Gastrocnemius medialis (tissue), 4 donors: ENCODE results near the gene PLD1. TPM values are rescaled to one million over a fixed set of nuclear protein-coding genes. Genes with fewer than 3 reads are reported as not detected.

Experiments used
- ATAC-seq, 2 donors: fragments of 150-250 bp; one replicate each; pipeline ENCODE4 v1.9.1; 2016
- DNase-seq, 2 donors: peaks; one replicate each; pipeline ENCODE4 v3.0.0-alpha.2; 2019
- H3K27ac ChIP-seq, 4 donors: fragments of 200-600 bp; sonication (generic); 1 replicate in 1 of 4; 2 replicates in 3 of 4; pipeline ENCODE4 v1.5.1; 2016 to 2018; ENCODE audit warnings: mild to moderate bottlenecking in 2 of 4, moderate library complexity in 1 of 4
- H3K27me3 ChIP-seq, 3 donors: fragments of 200-600 bp; sonication (generic) in 2 of 3; 1 replicate in 1 of 3; 2 replicates in 2 of 3; pipeline versions ENCODE4 v1.5.1 to v1.6.0; 2016 to 2019; ENCODE audit warnings: mild to moderate bottlenecking in 1 of 3, moderate library complexity in 1 of 3
- H3K36me3 ChIP-seq, 2 donors: fragments of 200-600 bp; sonication (generic) in 1 of 2; one replicate each; pipeline ENCODE4 v1.5.1; 2017 to 2018
- H3K4me1 ChIP-seq, 2 donors: fragments of 200-600 bp; sonication (generic) in 1 of 2; one replicate each; pipeline ENCODE4 v1.5.1; 2016 to 2017; ENCODE audit warnings: mild to moderate bottlenecking in 2 of 2
- H3K4me3 ChIP-seq, 4 donors: fragments of 200-600 bp; sonication (generic) in 3 of 4; 1 replicate in 1 of 4; 2 replicates in 3 of 4; pipeline ENCODE4 v1.5.1; 2016 to 2019; ENCODE audit warnings: mild to moderate bottlenecking in 2 of 4
- H3K9me3 ChIP-seq, 3 donors: fragments of 200-600 bp; sonication (generic) in 2 of 3; 1 replicate in 1 of 3; 2 replicates in 2 of 3; pipeline ENCODE4 v1.5.1; 2016 to 2019
- CTCF ChIP-seq, 5 experiments: fragments of 450-650 bp in 3 of 5; fragments of 200-600 bp in 2 of 5; sonication (generic) in 2 of 5; IDR thresholded peaks in 4 of 5; conservative IDR thresholded peaks in 1 of 5; 1 replicate in 4 of 5; 2 replicates in 1 of 5; pipeline ENCODE4 v1.5.1; 2016 to 2019; ENCODE audit warnings: antibody characterized with exemption in 5 of 5, mild to moderate bottlenecking in 3 of 5, moderate library complexity in 3 of 5
- POLR2A ChIP-seq, 2 donors: fragments of 450-650 bp; IDR thresholded peaks; one replicate each; pipeline ENCODE4 v1.6.1; 2017; ENCODE audit warnings: antibody characterized with exemption in 2 of 2, mild to moderate bottlenecking in 2 of 2, moderate library complexity in 2 of 2
- in situ Hi-C, 4 donors: fragments of 200-750 bp; cut with MboI; loops; one replicate each; pipeline versions ENCODE4 v1.15.0 to v1.8.0; 2017; ENCODE audit warnings: low sequenced_read_pairs in 4 of 4
- intact Hi-C: fragments of 100-400 bp; cut with DNase I; formaldehyde crosslinking; loops from one replicate; pipeline ENCODE4 v1.15.1; 2023; ENCODE audit warnings: low total_unique reads
- total RNA-seq, 4 donors: library from RNA; depleted of rRNA; stranded (reverse); fragments of >200 nt; gene quantifications; one replicate each; pipeline versions ENCODE4 v1.1.0 to v1.2.3, GENCODE V29; 2016

Gene PLD1
- total RNA-seq, 4 donors from 2014 or later = 1.9 to 5.6 (median 4.6) TPM

GRCh38 chr3:171811913-171812335 is 1.6 kb upstream of the PLD1 start:
- Histone ChIP-seq H3K4me1 (peaks cover 6% of the 10 kb centered on the region in 2 donors), H3K9me3 (no peaks in the 10 kb centered on the region), H3K27me3 (no peaks in the 10 kb centered on the region), H3K27ac (peak overlapping the region; percentile 68 to 81 (median 75)), H3K36me3 (no peaks in the 10 kb centered on the region), H3K4me3 (no peak overlapping the region)
- in situ Hi-C loops = no loop called here
- intact Hi-C loops = no loop called here
- DNase-seq (no peak), ATAC-seq (no peak)
- no peak for TF ChIP-seq POLR2A (IDR thresholded peaks at IDR 0.05)
- no peak for TF ChIP-seq CTCF (IDR thresholded peaks at IDR 0.05 in 4 of 5, conservative IDR thresholded peaks at IDR 0.05 in 1 of 5)

DNA sequence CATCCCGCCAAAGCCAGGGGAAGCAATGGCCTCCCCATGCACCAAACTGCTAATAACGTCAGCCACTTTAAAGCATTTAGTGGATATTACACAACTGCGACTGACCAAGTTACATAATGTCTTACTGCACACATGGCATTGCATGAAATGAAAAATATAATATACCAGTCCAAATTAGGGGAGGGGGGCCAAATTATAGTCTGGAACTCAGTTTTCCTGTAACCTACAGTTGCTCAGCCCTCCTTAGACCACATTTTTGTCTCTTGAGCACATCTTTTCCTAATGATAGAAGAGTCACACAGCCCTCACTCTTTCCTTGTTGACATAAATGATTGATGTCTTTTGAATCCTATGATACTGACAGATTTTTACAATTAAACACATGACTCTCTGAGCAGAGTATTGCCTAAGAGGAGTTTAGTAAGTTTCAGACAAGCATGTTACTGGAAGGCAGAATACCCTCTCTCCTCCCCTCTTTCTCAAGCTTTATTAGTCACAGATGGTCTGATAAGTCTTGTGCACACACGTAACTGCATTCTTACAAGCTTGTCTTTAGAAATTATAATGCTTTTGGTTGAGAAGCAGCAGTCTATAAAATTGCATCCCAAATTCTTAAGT is 1.1 kb upstream of the PLD1 start:
- in situ Hi-C loops = no loop called here
- Histone ChIP-seq H3K4me1 (peaks cover 6% of the 10 kb centered on the region in 2 donors), H3K4me3 (no peak overlapping the region), H3K36me3 (no peaks in the 10 kb centered on the region), H3K9me3 (no peaks in the 10 kb centered on the region), H3K27me3 (no peaks in the 10 kb centered on the region), H3K27ac (peak overlapping the region; percentile 68 to 81 (median 75))
- peak; percentile 60 to 64 for ATAC-seq
- no peak for TF ChIP-seq POLR2A (IDR thresholded peaks at IDR 0.05)
- no peak for TF ChIP-seq CTCF (IDR thresholded peaks at IDR 0.05 in 4 of 5, conservative IDR thresholded peaks at IDR 0.05 in 1 of 5)
- DNase-seq = peak; percentile 30 to 45
- intact Hi-C loops = no loop called here

DNA sequence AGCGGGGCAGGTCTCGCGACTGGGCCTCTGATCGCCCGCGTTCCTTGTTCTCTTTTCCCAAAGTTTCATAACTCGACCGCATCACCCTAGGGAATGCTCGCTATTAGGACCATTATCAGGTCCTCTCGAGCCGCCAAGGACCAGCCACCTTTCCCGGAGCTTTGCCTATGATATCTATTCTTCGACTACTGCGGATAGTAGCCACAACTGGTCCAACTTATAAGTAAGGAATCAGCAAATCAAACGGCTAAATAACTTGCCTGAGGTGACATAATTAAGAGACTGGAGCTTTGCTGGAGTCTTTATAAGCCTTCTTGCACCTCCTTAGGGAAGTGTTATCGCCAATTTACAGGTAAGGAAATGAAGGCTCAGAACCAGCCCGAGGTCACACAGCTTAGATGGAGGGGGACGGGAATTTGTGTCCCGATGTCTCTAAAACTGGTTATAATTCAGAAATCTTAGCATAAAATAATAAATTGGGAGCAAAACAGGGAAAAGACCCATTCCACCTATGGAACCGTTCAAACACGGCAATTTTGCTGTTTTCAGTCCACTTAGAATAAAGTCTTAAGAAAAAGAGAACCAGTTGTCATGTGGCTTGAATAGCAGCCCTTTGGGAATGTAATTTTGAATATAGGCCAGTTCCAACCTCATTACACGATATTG is 479 bp upstream of the PLD1 start:
- Histone ChIP-seq H3K27ac (peak overlapping the region; percentile 66 to 81 (median 75)), H3K36me3 (no peaks in the 10 kb centered on the region), H3K27me3 (no peaks in the 10 kb centered on the region), H3K9me3 (no peaks in the 10 kb centered on the region), H3K4me3 (peak overlapping the region; percentile 68 to 86 (median 74)), H3K4me1 (peaks cover 6 to 8% of the 10 kb centered on the region in 2 donors)
- DNase-seq (no peak), ATAC-seq (peak in 1 of 2 donors; percentile 25)
- TF ChIP-seq POLR2A (IDR thresholded peaks at IDR 0.05) (peak; percentile 2 to 52), CTCF (IDR thresholded peaks at IDR 0.05 in 4 of 5, conservative IDR thresholded peaks at IDR 0.05 in 1 of 5) (no peak)
- intact Hi-C loops = no loop called here
- in situ Hi-C loops = no loop called here

DNA sequence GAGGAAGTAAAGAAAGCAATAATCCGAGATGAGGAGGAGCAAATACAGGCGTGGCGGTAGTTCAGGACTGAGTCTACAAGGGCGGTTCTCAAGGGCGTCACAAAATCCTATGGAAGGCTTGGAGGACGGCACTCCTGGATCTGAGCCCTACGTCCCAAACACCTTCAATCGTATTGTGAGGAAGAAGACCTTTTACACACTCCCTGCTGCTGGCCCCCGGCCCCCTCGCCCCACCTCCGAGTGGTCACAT is 747 bp downstream of the PLD1 start:
- in situ Hi-C loops = no loop called here
- intact Hi-C loops = no loop called here
- ATAC-seq (peak; percentile 8 to 19), DNase-seq (no peak)
- Histone ChIP-seq H3K4me3 (peak overlapping the region; percentile 68 to 86 (median 74)), H3K27me3 (no peaks in the 10 kb centered on the region), H3K27ac (peak overlapping the region; percentile 66 to 81 (median 75)), H3K9me3 (no peaks in the 10 kb centered on the region), H3K4me1 (peaks cover 6 to 13% of the 10 kb centered on the region in 2 donors), H3K36me3 (no peaks in the 10 kb centered on the region)
- TF ChIP-seq POLR2A (IDR thresholded peaks at IDR 0.05) (no peak), CTCF (IDR thresholded peaks at IDR 0.05 in 4 of 5, conservative IDR thresholded peaks at IDR 0.05 in 1 of 5) (no peak)
